Lower lobe of right lung (tissue), 2 donors: Measurements from ENCODE around the gene GCNT1. TPM values are rescaled to one million over a fixed set of nuclear protein-coding genes. Genes with fewer than 3 reads are reported as not detected.

ENCODE experiments used
- ATAC-seq, 2 donors: fragments of 200-7000 bp; cut with Tn5 transposase; one replicate each; pipeline ENCODE4 v1.9.1; 2020 to 2022; ENCODE audit warnings: mild to moderate bottlenecking in 2 of 2, moderate library complexity in 2 of 2
- DNase-seq: peaks from one replicate; pipeline ENCODE4 v3.0.0-alpha.2; 2020
- H3K27ac ChIP-seq: fragments of 200-600 bp; one replicate; pipeline ENCODE4 v1.8.0; 2022
- H3K27me3 ChIP-seq: fragments of 200-600 bp; one replicate; pipeline ENCODE4 v1.8.0; 2022; ENCODE audit warnings: low read depth
- H3K36me3 ChIP-seq: fragments of 200-600 bp; one replicate; pipeline ENCODE4 v1.8.0; 2022; ENCODE audit warnings: mild to moderate bottlenecking
- H3K4me1 ChIP-seq: fragments of 200-600 bp; one replicate; pipeline ENCODE4 v1.8.0; 2022
- H3K4me3 ChIP-seq: fragments of 200-600 bp; one replicate; pipeline ENCODE4 v1.8.0; 2022; ENCODE audit warnings: mild to moderate bottlenecking
- H3K9me3 ChIP-seq: fragments of 200-600 bp; one replicate; pipeline ENCODE4 v1.8.0; 2022
- intact Hi-C: fragments of 100-400 bp; cut with DNase I; formaldehyde crosslinking; loops from one replicate; pipeline ENCODE4 v1.11.0; 2022
- total RNA-seq: library from RNA; stranded (reverse); fragmentation: NEBNext Ultra II Directional; extraction: Animal tissue kit (Norgen Biotek cat#: 25700); gene quantifications from one replicate; pipeline ENCODE4 v1.2.1, GENCODE V29; 2021
- TF ChIP-seq, protein P1 (sequence below): fragments of 200-600 bp; IDR thresholded peaks from one replicate; pipeline ENCODE4 v1.8.0; 2022; ENCODE audit warnings: antibody characterized with exemption, mild to moderate bottlenecking
- donor health status: DM: no; HTN: yes; CAD: no; lungs with severe emphysema.

The GCNT1 gene
- total RNA-seq, 1 donor from 2014 or later: 14.4 TPM

DNA sequence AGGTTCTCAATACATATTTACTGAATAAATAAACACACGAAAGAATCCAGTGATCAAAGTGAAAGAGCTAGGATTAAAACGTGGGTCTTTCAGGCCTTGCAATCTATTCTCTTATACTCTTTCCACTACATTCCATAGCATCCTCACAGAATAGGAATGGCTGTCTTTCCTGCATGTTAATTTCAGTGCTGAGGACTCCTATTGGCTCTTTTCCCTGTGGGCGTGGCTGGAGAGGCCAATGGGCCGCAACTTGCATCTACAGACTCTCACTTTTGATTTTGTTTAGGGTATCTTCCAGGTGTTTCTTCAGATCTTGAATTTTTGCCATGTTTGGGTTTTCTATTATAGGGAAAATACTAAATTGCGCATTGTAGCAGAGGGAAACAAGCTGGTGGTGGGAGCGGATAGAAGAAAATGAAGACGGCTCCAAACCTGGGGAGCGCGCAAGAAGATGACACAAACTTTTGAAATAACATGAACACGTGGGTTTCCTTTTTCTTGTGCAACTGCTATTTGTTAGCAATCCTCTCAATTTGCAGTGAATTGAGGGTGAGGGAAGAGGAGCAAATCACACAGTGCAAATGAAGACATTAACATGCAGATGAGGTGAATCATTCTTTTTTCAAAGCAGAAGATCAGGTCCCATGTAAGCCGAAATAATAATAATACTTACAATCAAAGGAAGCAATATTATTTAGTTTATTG is 93.9 kb downstream of the GCNT1 start:
- H3K9me3 ChIP-seq: no peaks in the 10 kb centered on the region
- intact Hi-C loops: no loop called here
- DNase-seq (no peak), ATAC-seq (no peak)
- no peaks in the 10 kb centered on the region for H3K4me1 ChIP-seq
- no peak overlapping the region for H3K4me3 ChIP-seq
- H3K36me3 ChIP-seq: no peaks in the 10 kb centered on the region
- TF ChIP-seq, protein P1, sequence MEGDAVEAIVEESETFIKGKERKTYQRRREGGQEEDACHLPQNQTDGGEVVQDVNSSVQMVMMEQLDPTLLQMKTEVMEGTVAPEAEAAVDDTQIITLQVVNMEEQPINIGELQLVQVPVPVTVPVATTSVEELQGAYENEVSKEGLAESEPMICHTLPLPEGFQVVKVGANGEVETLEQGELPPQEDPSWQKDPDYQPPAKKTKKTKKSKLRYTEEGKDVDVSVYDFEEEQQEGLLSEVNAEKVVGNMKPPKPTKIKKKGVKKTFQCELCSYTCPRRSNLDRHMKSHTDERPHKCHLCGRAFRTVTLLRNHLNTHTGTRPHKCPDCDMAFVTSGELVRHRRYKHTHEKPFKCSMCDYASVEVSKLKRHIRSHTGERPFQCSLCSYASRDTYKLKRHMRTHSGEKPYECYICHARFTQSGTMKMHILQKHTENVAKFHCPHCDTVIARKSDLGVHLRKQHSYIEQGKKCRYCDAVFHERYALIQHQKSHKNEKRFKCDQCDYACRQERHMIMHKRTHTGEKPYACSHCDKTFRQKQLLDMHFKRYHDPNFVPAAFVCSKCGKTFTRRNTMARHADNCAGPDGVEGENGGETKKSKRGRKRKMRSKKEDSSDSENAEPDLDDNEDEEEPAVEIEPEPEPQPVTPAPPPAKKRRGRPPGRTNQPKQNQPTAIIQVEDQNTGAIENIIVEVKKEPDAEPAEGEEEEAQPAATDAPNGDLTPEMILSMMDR: no peak
- H3K27me3 ChIP-seq: no peaks in the 10 kb centered on the region
- H3K27ac ChIP-seq: no peak overlapping the region

- Histone ChIP-seq H3K36me3 (no peaks in the 10 kb centered on the region), H3K4me1 (no peaks in the 10 kb centered on the region), H3K27me3 (no peaks in the 10 kb centered on the region), H3K4me3 (no peak overlapping the region), H3K9me3 (no peaks in the 10 kb centered on the region), H3K27ac (no peak overlapping the region)
- DNase-seq (no peak), ATAC-seq (no peak)
- intact Hi-C loops: no loop called here
- TF ChIP-seq, protein P1: no peak
These were observed 94.7 kb downstream of the GCNT1 start for GRCh38 chr9:76553680-76554079.

Other genes starting within 250 kb of the GCNT1 start
- 18.4 TPM for gene RFK, start 64.8 kb upstream of the GCNT1 start, total RNA-seq